Aorta (tissue), 5 donors: ENCODE data around the gene EVL. TPM values are rescaled to one million over a fixed set of nuclear protein-coding genes. Genes with fewer than 3 reads are reported as not detected.

Experiments
- ATAC-seq: fragments of 200-7000 bp; cut with Tn5 transposase; one replicate; pipeline ENCODE4 v1.9.1; 2022; ENCODE audit warnings: moderate library complexity; ENCODE audit not compliant: low FRiP score
- DNase-seq, 2 donors: peaks; one replicate each; pipeline ENCODE4 v3.0.0-alpha.2; 2020
- H3K27ac ChIP-seq, 2 donors: one replicate each; pipeline ENCODE4 v1.5.1; 2013; ENCODE audit warnings: low read length in 2 of 2, mild to moderate bottlenecking in 2 of 2, moderate library complexity in 2 of 2, control low read depth in 1 of 2, inconsistent platforms in 1 of 2, low read depth in 1 of 2
- H3K27me3 ChIP-seq, 2 donors: one replicate each; pipeline ENCODE4 v1.6.1; 2013; ENCODE audit warnings: control low read depth in 1 of 2, low read length in 1 of 2, mild to moderate bottlenecking in 1 of 2, moderate library complexity in 1 of 2; ENCODE audit not compliant: insufficient read depth in 2 of 2, control insufficient read depth in 1 of 2
- H3K36me3 ChIP-seq, 2 donors: one replicate each; pipeline ENCODE4 v1.6.1; 2013; ENCODE audit warnings: control low read depth in 1 of 2, low read length in 1 of 2, mild to moderate bottlenecking in 1 of 2; ENCODE audit not compliant: insufficient read depth in 2 of 2, control insufficient read depth in 1 of 2
- H3K4me1 ChIP-seq, 2 donors: one replicate each; pipeline ENCODE4 v1.6.1; 2013; ENCODE audit warnings: low read length in 2 of 2, control low read depth in 1 of 2, mild to moderate bottlenecking in 1 of 2, moderate library complexity in 1 of 2; ENCODE audit not compliant: insufficient read depth in 2 of 2, control insufficient read depth in 1 of 2
- H3K4me3 ChIP-seq, 2 donors: one replicate each; pipeline ENCODE4 v1.5.1; 2013; ENCODE audit warnings: low read length in 2 of 2, control low read depth in 1 of 2, mild to moderate bottlenecking in 1 of 2
- H3K9me3 ChIP-seq: one replicate; pipeline ENCODE4 v1.6.1; 2013; ENCODE audit warnings: mild to moderate bottlenecking, low read length; ENCODE audit not compliant: control insufficient read depth
- WGBS, 2 donors: extraction: QIAGEN DNeasy Blood & Tissue Kit; methylation state at CpG; one replicate each; pipeline ENCODE4 v1.1.7; 2013; 5-methylcytosine and 5-hydroxymethylcytosine counted together
- intact Hi-C, 2 donors: fragments of 100-400 bp; cut with DNase I; formaldehyde crosslinking; loops; one replicate each; pipeline versions ENCODE4 v1.14.2 to v1.15.0; 2022
- polyA plus RNA-seq, 2 donors: library from polyadenylated mRNA; stranded (reverse); fragments of 200-250 nt; gene quantifications; one replicate each; pipeline ENCODE4 v1.2.3, GENCODE V29; 2013
- total RNA-seq, 2 donors: library from RNA; stranded (reverse); fragmentation: NEBNext Ultra II Directional; extraction: Animal tissue kit (Norgen Biotek cat#: 25700); gene quantifications; one replicate each; pipeline ENCODE4 v1.2.1, GENCODE V29; 2021
- donor health status: healthy with polysubstance abuse.
- donor health status: Bipolar disorder and iron deficiency.
- donor health status: DM: no; HTN: no; CAD: no.
- donor health status: DM: no; HTN: no; CAD: no.
- donor health status: DM: yes; HTN: yes; CAD: no.

Gene EVL
- total and polyA plus RNA-seq, 4 donors: 21.3 to 133 (median 55.7) TPM

DNA sequence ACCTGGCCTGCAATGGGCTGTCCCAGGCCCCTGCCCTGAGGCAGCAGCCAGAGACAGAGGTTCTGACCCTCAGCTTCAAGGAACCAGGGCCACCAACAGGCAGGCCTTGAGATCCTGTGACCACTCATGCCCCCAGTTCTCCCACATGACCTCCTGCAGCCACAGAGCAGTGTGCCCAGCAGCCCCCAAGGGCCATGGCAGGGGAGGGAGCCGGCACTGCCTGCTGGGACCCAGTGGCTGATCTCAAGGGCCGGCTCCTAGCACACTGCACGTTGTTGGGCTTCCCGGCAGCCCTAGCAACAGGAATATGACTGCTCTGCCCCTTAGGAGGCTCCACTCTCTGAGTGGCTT lies 79.4 kb downstream of the EVL start:
- ATAC-seq (no peak), DNase-seq (no peak)
- Histone ChIP-seq H3K9me3 (no peaks in the 10 kb centered on the region), H3K4me3 (no peak overlapping the region), H3K27ac (no peak overlapping the region), H3K27me3 (no peaks in the 10 kb centered on the region), H3K4me1 (no peaks in the 10 kb centered on the region), H3K36me3 (no peaks in the 10 kb centered on the region)
- 48 to 52% methylated on average over 4 of the region's 4 CpGs for WGBS, 2 donors
- intact Hi-C loops: no loop called here

DNA sequence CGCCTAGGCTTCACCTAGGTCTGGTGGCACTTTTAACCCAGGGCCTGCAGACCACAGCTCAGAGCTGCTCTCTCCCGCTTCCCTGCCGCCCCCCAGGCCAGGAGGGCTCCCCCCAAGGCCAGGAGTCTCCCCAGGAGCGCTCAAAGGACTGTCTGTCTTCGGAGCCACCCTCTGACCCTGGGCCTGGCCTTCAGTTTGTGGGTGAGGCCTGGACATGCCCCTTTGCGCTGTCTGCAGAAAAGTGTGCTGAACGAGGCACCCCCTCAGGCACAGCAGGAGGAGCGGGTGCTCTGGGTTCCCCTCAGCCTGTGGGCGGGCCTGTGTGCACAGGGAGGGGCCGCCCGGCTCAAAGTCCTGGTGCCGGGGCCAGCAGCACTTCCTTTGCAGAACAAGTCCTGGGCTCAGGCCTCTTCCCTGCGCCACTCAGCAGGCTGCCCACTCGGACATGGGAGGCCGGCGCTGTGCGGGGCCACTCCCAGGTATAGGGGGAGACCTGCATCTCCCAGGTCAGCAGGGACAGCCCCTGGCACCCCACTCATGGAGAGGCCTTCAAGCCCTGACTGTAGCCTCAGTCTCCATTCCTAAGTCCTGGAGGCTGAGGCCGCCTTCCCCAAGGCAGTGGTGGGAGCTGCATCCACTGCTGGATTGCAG lies 79.9 kb downstream of the EVL start:
- Histone ChIP-seq H3K4me3 (no peak overlapping the region), H3K27ac (no peak overlapping the region), H3K36me3 (no peaks in the 10 kb centered on the region), H3K9me3 (no peaks in the 10 kb centered on the region), H3K4me1 (no peaks in the 10 kb centered on the region), H3K27me3 (no peaks in the 10 kb centered on the region)
- 89 to 92% methylated on average over 18 of the region's 18 CpGs for WGBS, 2 donors
- ATAC-seq: no peak
- no peak for DNase-seq
- intact Hi-C loops: no loop called here

DNA sequence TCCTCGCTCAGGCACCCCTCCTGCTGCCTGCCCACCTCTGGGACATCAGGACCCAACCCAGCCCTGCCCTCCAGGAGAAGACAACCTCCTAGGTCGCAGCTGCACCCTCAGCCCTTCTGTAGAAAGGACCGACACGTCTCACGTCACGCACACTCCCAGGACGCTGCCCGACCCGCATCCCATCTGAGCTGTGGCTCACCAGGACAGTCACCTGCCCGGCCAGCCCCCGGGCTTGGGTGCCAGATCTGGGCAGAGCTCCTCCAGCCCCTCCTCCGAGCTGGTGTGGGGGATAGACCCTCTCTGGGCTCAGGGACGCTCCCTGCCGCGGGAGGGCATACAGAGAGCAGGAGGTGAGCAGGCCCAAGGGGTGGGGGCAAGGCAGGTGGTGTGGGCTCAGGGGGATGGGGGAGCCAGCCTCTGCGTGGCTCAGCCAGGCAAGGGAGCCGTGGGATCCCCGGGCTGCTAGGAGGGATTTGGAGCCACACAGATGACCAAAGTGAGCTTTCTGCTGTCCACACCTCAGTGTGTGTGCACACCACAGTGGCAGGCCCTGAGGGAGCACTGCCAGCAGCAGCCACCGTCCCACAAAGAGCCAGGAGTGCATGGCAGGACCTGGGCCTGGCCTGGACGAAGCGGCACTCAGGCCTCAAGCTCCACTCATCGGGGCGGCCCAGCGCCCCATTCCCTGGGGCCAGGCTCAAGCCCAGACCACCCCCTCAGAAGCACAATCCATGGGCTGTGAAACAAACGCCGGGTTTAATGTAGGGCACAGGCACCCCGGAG lies 80.7 kb downstream of the EVL start:
- WGBS, 2 donors: 86 to 87% methylated on average over 27 of the region's 27 CpGs
- Histone ChIP-seq H3K4me3 (no peak overlapping the region), H3K27me3 (no peaks in the 10 kb centered on the region), H3K4me1 (no peaks in the 10 kb centered on the region), H3K36me3 (no peaks in the 10 kb centered on the region), H3K27ac (no peak overlapping the region), H3K9me3 (no peaks in the 10 kb centered on the region)
- ATAC-seq (no peak), DNase-seq (no peak)
- intact Hi-C loops: no loop called here

DNA sequence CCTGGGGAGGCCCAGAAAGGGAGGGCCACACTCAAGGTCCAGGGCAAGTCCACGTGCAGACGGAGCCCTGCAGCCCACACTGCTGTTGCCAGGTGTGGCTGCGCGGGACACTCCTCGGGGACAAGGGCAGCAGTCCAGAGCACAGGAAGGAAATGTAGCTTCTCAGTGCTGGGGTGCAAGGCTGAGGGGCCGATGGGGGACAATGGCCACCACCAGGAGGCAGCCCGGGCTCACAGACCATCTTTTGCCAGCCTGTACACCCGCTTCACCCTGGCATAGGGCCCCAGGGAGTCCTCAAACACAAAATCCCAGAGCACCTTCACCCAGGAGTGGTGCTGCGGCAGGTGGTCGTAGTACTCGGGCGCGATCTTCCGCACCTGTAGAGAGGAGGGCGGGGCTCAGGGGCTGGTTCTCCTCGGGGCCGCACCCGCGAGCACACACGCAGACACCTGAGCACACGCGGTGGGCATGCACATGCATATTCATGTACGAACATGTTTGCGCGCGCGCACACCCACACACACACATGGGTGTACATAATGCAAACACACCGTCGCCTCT lies 81.4 kb downstream of the EVL start:
- H3K4me1 ChIP-seq: no peaks in the 10 kb centered on the region
- H3K36me3 ChIP-seq: no peaks in the 10 kb centered on the region
- intact Hi-C loops: no loop called here
- ATAC-seq (no peak), DNase-seq (no peak)
- no peaks in the 10 kb centered on the region for H3K27me3 ChIP-seq
- 87 to 89% methylated on average over 29 of the region's 29 CpGs for WGBS, 2 donors
- no peak overlapping the region for H3K27ac ChIP-seq
- no peaks in the 10 kb centered on the region for H3K9me3 ChIP-seq
- H3K4me3 ChIP-seq: no peak overlapping the region

DNA sequence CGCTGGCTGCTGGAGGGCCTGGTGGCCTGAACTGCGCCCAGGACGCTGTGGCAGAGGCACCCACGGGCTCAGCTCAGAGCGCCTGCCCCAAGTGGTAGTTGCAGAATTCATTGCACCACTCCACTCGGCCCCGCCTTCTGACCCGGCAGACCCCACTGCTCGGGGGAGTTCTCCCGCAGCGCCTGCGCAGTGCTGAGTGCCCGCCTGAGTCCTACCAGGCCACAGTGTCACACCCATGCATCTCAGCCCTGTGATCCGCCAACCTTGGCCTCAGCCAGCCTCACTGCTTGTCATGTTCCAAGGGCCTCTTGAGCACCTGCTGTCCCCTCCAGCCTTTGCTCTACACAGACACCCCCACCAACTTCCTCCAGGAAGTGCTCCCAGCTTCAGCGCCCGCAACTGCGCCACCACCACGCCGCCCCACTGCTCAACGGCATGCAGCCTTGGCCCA lies 82.0 kb downstream of the EVL start:
- Histone ChIP-seq H3K4me1 (no peaks in the 10 kb centered on the region), H3K27ac (no peak overlapping the region), H3K4me3 (no peak overlapping the region), H3K27me3 (no peaks in the 10 kb centered on the region), H3K9me3 (no peaks in the 10 kb centered on the region), H3K36me3 (no peaks in the 10 kb centered on the region)
- 81 to 85% methylated on average over 20 of the region's 20 CpGs for WGBS, 2 donors
- intact Hi-C loops: no loop called here
- ATAC-seq (no peak), DNase-seq (no peak)

DNA sequence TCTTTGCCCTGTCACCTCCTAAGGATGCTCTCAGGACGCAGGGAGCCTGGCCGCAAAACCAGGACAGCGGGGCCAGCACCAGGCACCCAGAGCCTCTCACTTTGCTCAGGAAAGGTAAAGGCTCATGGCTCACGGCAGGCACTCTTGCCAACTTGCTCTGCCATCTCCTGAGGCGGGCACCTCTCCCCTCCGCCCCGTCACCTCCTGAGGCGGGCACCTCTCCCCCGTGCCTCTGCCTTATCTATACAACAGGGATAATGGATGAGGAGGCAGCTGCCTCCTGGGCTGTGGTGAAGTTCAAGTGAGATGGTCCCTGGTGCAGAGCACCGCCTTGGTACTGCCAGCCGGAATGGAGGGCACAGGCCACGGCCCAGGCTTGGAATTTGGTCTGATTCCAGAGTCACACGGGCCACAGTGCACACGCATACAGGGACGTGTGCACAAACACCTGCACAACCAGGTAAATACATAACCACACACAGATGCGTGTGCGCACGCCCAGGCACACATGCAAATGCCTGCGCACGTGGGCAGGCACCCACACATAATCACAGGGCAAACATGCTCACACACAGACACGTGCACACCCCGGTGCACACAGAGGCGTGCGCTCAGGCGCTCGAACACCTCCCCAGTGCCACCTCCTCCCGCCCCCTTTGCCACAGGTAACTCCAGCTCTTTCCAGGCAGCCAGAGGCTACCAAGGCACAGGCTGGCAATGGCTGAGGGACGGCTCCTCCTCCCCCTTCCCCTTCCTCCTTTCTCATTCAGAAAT lies 82.7 kb downstream of the EVL start:
- Histone ChIP-seq H3K27ac (no peak overlapping the region), H3K9me3 (no peaks in the 10 kb centered on the region), H3K4me1 (no peaks in the 10 kb centered on the region), H3K36me3 (no peaks in the 10 kb centered on the region), H3K27me3 (no peaks in the 10 kb centered on the region), H3K4me3 (no peak overlapping the region)
- intact Hi-C loops: no loop called here
- DNase-seq (no peak), ATAC-seq (no peak)
- 78 to 82% methylated on average over 28 of the region's 28 CpGs for WGBS, 2 donors

DNA sequence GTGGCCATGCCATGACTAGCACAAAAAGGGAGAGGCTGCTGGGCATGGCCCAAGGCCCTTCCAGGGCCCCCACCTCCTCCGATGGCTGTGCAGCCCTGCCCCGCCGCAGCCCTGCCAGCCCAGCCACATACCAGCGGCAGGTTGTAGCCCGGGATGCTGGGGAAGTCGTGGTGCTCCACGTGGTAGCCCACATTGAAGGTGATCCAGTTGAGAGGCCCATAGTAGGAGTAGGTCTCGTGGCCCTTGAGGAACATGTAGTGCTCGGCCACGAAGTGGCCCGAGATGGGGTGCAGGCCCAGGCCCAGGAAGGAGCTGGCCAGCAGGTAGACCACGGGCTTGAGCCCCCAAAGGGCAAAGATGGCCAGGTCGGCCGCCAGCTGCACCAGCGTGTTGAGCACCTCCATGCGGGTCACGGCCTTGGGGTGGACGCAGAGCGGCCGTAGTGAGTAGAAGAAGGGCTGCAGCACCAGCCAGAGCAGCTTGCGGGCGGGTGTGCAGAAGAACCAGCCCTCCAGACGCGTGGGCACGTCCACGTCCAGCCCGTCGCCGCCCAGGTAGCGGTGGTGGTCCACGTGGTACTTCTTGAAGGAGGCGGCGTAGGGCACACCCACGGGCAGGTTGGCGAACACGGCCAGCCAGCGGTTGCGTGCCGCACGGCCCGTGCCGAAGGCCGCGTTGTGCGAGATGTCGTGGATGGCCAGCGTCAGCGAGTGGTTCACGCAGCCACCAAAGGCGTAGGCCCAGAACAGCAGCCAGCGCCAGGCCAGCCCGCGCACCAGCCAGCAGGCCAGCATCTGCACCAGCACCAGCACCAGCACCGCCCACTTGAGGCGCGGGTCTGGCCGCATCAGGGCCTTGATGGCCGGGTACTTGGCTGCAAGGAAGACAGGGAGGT lies 83.9 kb downstream of the EVL start:
- ATAC-seq: no peak
- WGBS, 2 donors: 92% methylated on average over 58 of the region's 58 CpGs

More for the DNA sequence above, 83.9 kb downstream of the EVL start:
- Histone ChIP-seq H3K9me3 (no peaks in the 10 kb centered on the region), H3K4me1 (no peaks in the 10 kb centered on the region), H3K36me3 (no peaks in the 10 kb centered on the region), H3K27ac (no peak overlapping the region), H3K4me3 (no peak overlapping the region), H3K27me3 (no peaks in the 10 kb centered on the region)
- intact Hi-C loops: no loop called here
- DNase-seq: peak in 1 of 2 donors; percentile 69
